Measurements from ENCODE around the gene DCTN1.
A peak's percentile ranks its signal among the peaks of the same experiment; 100 is the strongest.

Gene DCTN1

GRCh38 chr2:74417763-74418162 is 37.7 kb upstream of the DCTN1 start:
- H3K27me3 Mint-ChIP-seq = no peaks in the 10 kb centered on the region
- peaks cover 66% of the 10 kb centered on the region for H3K4me1 Mint-ChIP-seq
- H3K9me3 Mint-ChIP-seq = no peaks in the 10 kb centered on the region
- no peak overlapping the region for H3K4me3 Mint-ChIP-seq
- H3K36me3 Mint-ChIP-seq = no peaks in the 10 kb centered on the region
- no peak for ATAC-seq
- peak overlapping the region; percentile 11 for H3K27ac Mint-ChIP-seq

- Mint-ChIP-seq H3K27me3 (no peaks in the 10 kb centered on the region), H3K27ac (peak overlapping the region; percentile 11), H3K4me1 (peaks cover 61% of the 10 kb centered on the region), H3K9me3 (no peaks in the 10 kb centered on the region), H3K4me3 (no peak overlapping the region), H3K36me3 (no peaks in the 10 kb centered on the region)
- no peak for ATAC-seq
These were observed 37.1 kb upstream of the DCTN1 start for GRCh38 chr2:74417197-74417596.

- no peaks in the 10 kb centered on the region for H3K27me3 Mint-ChIP-seq
- H3K27ac Mint-ChIP-seq = peak overlapping the region; percentile 11
- no peak overlapping the region for H3K4me3 Mint-ChIP-seq
- peaks cover 58% of the 10 kb centered on the region for H3K4me1 Mint-ChIP-seq
- H3K9me3 Mint-ChIP-seq = no peaks in the 10 kb centered on the region
- H3K36me3 Mint-ChIP-seq = no peaks in the 10 kb centered on the region
- no peak for ATAC-seq
These were observed 36.7 kb upstream of the DCTN1 start for GRCh38 chr2:74416778-74417177.

GRCh38 chr2:74415762-74416395 is 35.8 kb upstream of the DCTN1 start:
- peak overlapping the region; percentile 11 for H3K27ac Mint-ChIP-seq
- no peaks in the 10 kb centered on the region for H3K27me3 Mint-ChIP-seq
- ATAC-seq = no peak
- H3K4me3 Mint-ChIP-seq = peak overlapping the region; percentile 78
- peaks cover 53% of the 10 kb centered on the region for H3K4me1 Mint-ChIP-seq
- H3K9me3 Mint-ChIP-seq = no peaks in the 10 kb centered on the region
- H3K36me3 Mint-ChIP-seq = no peaks in the 10 kb centered on the region

GRCh38 chr2:74414881-74415761 is 35.0 kb upstream of the DCTN1 start:
- peak; percentile 67 for ATAC-seq
- Mint-ChIP-seq H3K36me3 (no peaks in the 10 kb centered on the region), H3K27me3 (no peaks in the 10 kb centered on the region), H3K27ac (peak overlapping the region; percentile 11), H3K4me1 (peaks cover 45% of the 10 kb centered on the region), H3K9me3 (no peaks in the 10 kb centered on the region), H3K4me3 (peak overlapping the region; percentile 78)

GRCh38 chr2:74414441-74414840 is 34.3 kb upstream of the DCTN1 start:
- peak overlapping the region; percentile 11 for H3K27ac Mint-ChIP-seq
- ATAC-seq = no peak
- H3K9me3 Mint-ChIP-seq = no peaks in the 10 kb centered on the region
- H3K4me3 Mint-ChIP-seq = peak overlapping the region; percentile 78
- H3K36me3 Mint-ChIP-seq = no peaks in the 10 kb centered on the region
- H3K27me3 Mint-ChIP-seq = no peaks in the 10 kb centered on the region
- H3K4me1 Mint-ChIP-seq = peaks cover 39% of the 10 kb centered on the region

- peaks cover 36% of the 10 kb centered on the region for H3K4me1 Mint-ChIP-seq
- no peak overlapping the region for H3K4me3 Mint-ChIP-seq
- no peaks in the 10 kb centered on the region for H3K27me3 Mint-ChIP-seq
- peak overlapping the region; percentile 11 for H3K27ac Mint-ChIP-seq
- no peak for ATAC-seq
- no peaks in the 10 kb centered on the region for H3K9me3 Mint-ChIP-seq
- no peaks in the 10 kb centered on the region for H3K36me3 Mint-ChIP-seq
These were observed 33.0 kb upstream of the DCTN1 start for GRCh38 chr2:74413001-74413698.

- H3K27me3 Mint-ChIP-seq = no peaks in the 10 kb centered on the region
- ATAC-seq = no peak
- no peak overlapping the region for H3K27ac Mint-ChIP-seq
- no peaks in the 10 kb centered on the region for H3K9me3 Mint-ChIP-seq
- peaks cover 7% of the 10 kb centered on the region for H3K4me1 Mint-ChIP-seq
- no peaks in the 10 kb centered on the region for H3K36me3 Mint-ChIP-seq
- H3K4me3 Mint-ChIP-seq = no peak overlapping the region
These were observed 27.6 kb upstream of the DCTN1 start for GRCh38 chr2:74407682-74408081.

GRCh38 chr2:74406035-74406434 is 25.9 kb upstream of the DCTN1 start:
- no peaks in the 10 kb centered on the region for H3K27me3 Mint-ChIP-seq
- no peaks in the 10 kb centered on the region for H3K9me3 Mint-ChIP-seq
- H3K4me3 Mint-ChIP-seq = no peak overlapping the region
- no peak overlapping the region for H3K27ac Mint-ChIP-seq
- ATAC-seq = peak; percentile 59
- peaks cover 7% of the 10 kb centered on the region for H3K4me1 Mint-ChIP-seq
- no peaks in the 10 kb centered on the region for H3K36me3 Mint-ChIP-seq

- Mint-ChIP-seq H3K36me3 (no peaks in the 10 kb centered on the region), H3K9me3 (no peaks in the 10 kb centered on the region), H3K27ac (no peak overlapping the region)
These were observed 21.8 kb upstream of the DCTN1 start for GRCh38 chr2:74401891-74402290.

GRCh38 chr2:74399785-74400184 is 19.7 kb upstream of the DCTN1 start:
- H3K27me3 Mint-ChIP-seq = no peaks in the 10 kb centered on the region
- no peak overlapping the region for H3K4me3 Mint-ChIP-seq
- H3K27ac Mint-ChIP-seq = no peak overlapping the region
- H3K9me3 Mint-ChIP-seq = no peaks in the 10 kb centered on the region
- no peak for ATAC-seq
- peaks cover 8% of the 10 kb centered on the region for H3K4me1 Mint-ChIP-seq
- H3K36me3 Mint-ChIP-seq = no peaks in the 10 kb centered on the region

More at GRCh38 chr2:74401891-74402290, 21.8 kb upstream of the DCTN1 start:
- peaks cover 15% of the 10 kb centered on the region for H3K4me1 Mint-ChIP-seq
- H3K27me3 Mint-ChIP-seq = no peaks in the 10 kb centered on the region
- ATAC-seq = no peak
- no peak overlapping the region for H3K4me3 Mint-ChIP-seq

- Mint-ChIP-seq H3K9me3 (no peaks in the 10 kb centered on the region), H3K4me1 (peaks cover 8% of the 10 kb centered on the region), H3K27me3 (no peaks in the 10 kb centered on the region), H3K36me3 (no peaks in the 10 kb centered on the region), H3K27ac (no peak overlapping the region), H3K4me3 (no peak overlapping the region)
- ATAC-seq = no peak
These were observed 16.0 kb upstream of the DCTN1 start for GRCh38 chr2:74396149-74396548.

- H3K36me3 Mint-ChIP-seq = no peaks in the 10 kb centered on the region
- no peak overlapping the region for H3K27ac Mint-ChIP-seq
- no peak overlapping the region for H3K4me3 Mint-ChIP-seq
- ATAC-seq = no peak
- no peaks in the 10 kb centered on the region for H3K27me3 Mint-ChIP-seq
- H3K9me3 Mint-ChIP-seq = no peaks in the 10 kb centered on the region
- H3K4me1 Mint-ChIP-seq = no peaks in the 10 kb centered on the region
These were observed 13.4 kb upstream of the DCTN1 start for GRCh38 chr2:74393525-74393924.

GRCh38 chr2:74392449-74392743 is 12.3 kb upstream of the DCTN1 start:
- Mint-ChIP-seq H3K4me1 (no peaks in the 10 kb centered on the region), H3K27ac (peak overlapping the region; percentile 99), H3K27me3 (no peaks in the 10 kb centered on the region), H3K4me3 (peak overlapping the region; percentile 6), H3K36me3 (no peaks in the 10 kb centered on the region), H3K9me3 (no peaks in the 10 kb centered on the region)
- ATAC-seq = no peak

- H3K36me3 Mint-ChIP-seq = no peaks in the 10 kb centered on the region
- peak overlapping the region; percentile 99 for H3K27ac Mint-ChIP-seq
- H3K9me3 Mint-ChIP-seq = no peaks in the 10 kb centered on the region
- H3K27me3 Mint-ChIP-seq = no peaks in the 10 kb centered on the region
- H3K4me1 Mint-ChIP-seq = no peaks in the 10 kb centered on the region
- H3K4me3 Mint-ChIP-seq = peak overlapping the region; percentile 97
- peak; percentile 92 for ATAC-seq
These were observed 11.7 kb upstream of the DCTN1 start for GRCh38 chr2:74391580-74392448.
